Tibial artery (tissue), 4 donors: ENCODE measurements around the gene MESD.

Experiments
- DNase-seq, 2 donors: peaks; one replicate each; pipeline ENCODE4 v3.0.0-alpha.2; 2019
- H3K27ac ChIP-seq, 2 donors: fragments of 200-600 bp; sonication (generic) in 1 of 2; 1 replicate in 1 of 2; 2 replicates in 1 of 2; pipeline ENCODE4 v1.5.1; 2018 to 2019; ENCODE audit warnings: mild to moderate bottlenecking in 1 of 2
- H3K27me3 ChIP-seq, 2 donors: fragments of 200-600 bp; sonication (generic) in 1 of 2; one replicate each; pipeline versions ENCODE4 v1.5.1 to v1.6.0; 2016 to 2019
- H3K36me3 ChIP-seq, 3 donors: fragments of 200-600 bp; sonication (generic) in 2 of 3; one replicate each; pipeline ENCODE4 v1.5.1; 2016 to 2019; ENCODE audit warnings: mild to moderate bottlenecking in 2 of 3
- H3K4me1 ChIP-seq, 4 donors: fragments of 200-600 bp; sonication (generic) in 2 of 4; 1 replicate in 3 of 4; 2 replicates in 1 of 4; pipeline ENCODE4 v1.5.1; 2016 to 2019
- H3K4me3 ChIP-seq, 2 donors: fragments of 200-600 bp; sonication (generic) in 1 of 2; 1 replicate in 1 of 2; 2 replicates in 1 of 2; pipeline ENCODE4 v1.5.1; 2018 to 2019; ENCODE audit warnings: mild to moderate bottlenecking in 2 of 2
- H3K9me3 ChIP-seq, 3 donors: fragments of 200-600 bp; sonication (generic) in 1 of 3; one replicate each; pipeline ENCODE4 v1.5.1; 2016 to 2019
- CTCF ChIP-seq, 2 experiments: fragments of 200-600 bp in 1 of 2; fragments of 450-650 bp in 1 of 2; IDR thresholded peaks; one replicate each; pipeline ENCODE4 v1.5.1; 2017 to 2019; ENCODE audit warnings: antibody characterized with exemption in 2 of 2, mild to moderate bottlenecking in 1 of 2, moderate library complexity in 1 of 2
- intact Hi-C: fragments of 100-400 bp; cut with DNase I; formaldehyde crosslinking; loops from one replicate; pipeline ENCODE4 v1.15.0; 2023; ENCODE audit warnings: low total_unique reads

The MESD gene

GRCh38 chr15:80948651-80949292, 40.8 kb downstream of the MESD start:
- H3K36me3 ChIP-seq: peaks cover 63 to 99% (median 73%) of the 10 kb centered on the region in 3 donors
- TF ChIP-seq CTCF (IDR thresholded peaks at IDR 0.05): no peak
- no peaks in the 10 kb centered on the region for H3K27me3 ChIP-seq
- no peak overlapping the region for H3K27ac ChIP-seq
- DNase-seq: peak; percentile 8 to 59
- H3K9me3 ChIP-seq: no peaks in the 10 kb centered on the region
- no peaks in the 10 kb centered on the region for H3K4me1 ChIP-seq
- no peak overlapping the region for H3K4me3 ChIP-seq
- intact Hi-C loops: no loop called here

GRCh38 chr15:80946576-80946975, 43.0 kb downstream of the MESD start:
- H3K4me1 ChIP-seq: no peaks in the 10 kb centered on the region
- H3K27ac ChIP-seq: no peak overlapping the region
- H3K4me3 ChIP-seq: no peak overlapping the region
- intact Hi-C loops: no loop called here
- H3K27me3 ChIP-seq: no peaks in the 10 kb centered on the region
- TF ChIP-seq CTCF (IDR thresholded peaks at IDR 0.05): no peak
- DNase-seq: peak; percentile 20 to 62
- H3K36me3 ChIP-seq: peaks cover 65 to 96% (median 76%) of the 10 kb centered on the region in 3 donors
- no peaks in the 10 kb centered on the region for H3K9me3 ChIP-seq

- no peak for TF ChIP-seq CTCF (IDR thresholded peaks at IDR 0.05)
- H3K4me1 ChIP-seq: no peaks in the 10 kb centered on the region
- DNase-seq: peak in 1 of 2 donors; percentile 11
- H3K36me3 ChIP-seq: peaks cover 63 to 94% (median 74%) of the 10 kb centered on the region in 3 donors
- intact Hi-C loops: no loop called here
- no peaks in the 10 kb centered on the region for H3K9me3 ChIP-seq
- H3K4me3 ChIP-seq: no peak overlapping the region
- H3K27ac ChIP-seq: no peak overlapping the region
- H3K27me3 ChIP-seq: no peaks in the 10 kb centered on the region
These were observed 44.0 kb downstream of the MESD start for GRCh38 chr15:80945605-80946004.

- Histone ChIP-seq H3K27ac (no peak overlapping the region), H3K36me3 (peaks cover 57 to 93% (median 68%) of the 10 kb centered on the region in 3 donors), H3K9me3 (no peaks in the 10 kb centered on the region), H3K27me3 (no peaks in the 10 kb centered on the region), H3K4me1 (no peaks in the 10 kb centered on the region), H3K4me3 (no peak overlapping the region)
- no peak for TF ChIP-seq CTCF (IDR thresholded peaks at IDR 0.05)
- peak; percentile 12 to 38 for DNase-seq
- intact Hi-C loops: no loop called here
These were observed 44.8 kb downstream of the MESD start for GRCh38 chr15:80944818-80945217.

- Histone ChIP-seq H3K4me1 (no peaks in the 10 kb centered on the region), H3K36me3 (peaks cover 40 to 74% (median 49%) of the 10 kb centered on the region in 3 donors), H3K27me3 (no peaks in the 10 kb centered on the region), H3K4me3 (no peak overlapping the region), H3K27ac (no peak overlapping the region), H3K9me3 (no peaks in the 10 kb centered on the region)
- no peak for TF ChIP-seq CTCF (IDR thresholded peaks at IDR 0.05)
- peak; percentile 21 to 63 for DNase-seq
- intact Hi-C loops: no loop called here
These were observed 46.7 kb downstream of the MESD start for GRCh38 chr15:80942746-80943565.
